HG03135 (cell line): ENCODE results near the gene FAM167B.
"Not testable (repeated sequence)": the region's sequence is repeated elsewhere in the genome, so short reads cannot be mapped to it uniquely, and the experiment has no call there.

Experiments used
- ATAC-seq: cut with Tn5 transposase; IDR thresholded peaks from one replicate; pipeline ENCODE4 v1.9.1; 2021; ENCODE audit warnings: mild to moderate bottlenecking, moderate library complexity; ENCODE audit not compliant: unreplicated experiment

FAM167B gene

DNA sequence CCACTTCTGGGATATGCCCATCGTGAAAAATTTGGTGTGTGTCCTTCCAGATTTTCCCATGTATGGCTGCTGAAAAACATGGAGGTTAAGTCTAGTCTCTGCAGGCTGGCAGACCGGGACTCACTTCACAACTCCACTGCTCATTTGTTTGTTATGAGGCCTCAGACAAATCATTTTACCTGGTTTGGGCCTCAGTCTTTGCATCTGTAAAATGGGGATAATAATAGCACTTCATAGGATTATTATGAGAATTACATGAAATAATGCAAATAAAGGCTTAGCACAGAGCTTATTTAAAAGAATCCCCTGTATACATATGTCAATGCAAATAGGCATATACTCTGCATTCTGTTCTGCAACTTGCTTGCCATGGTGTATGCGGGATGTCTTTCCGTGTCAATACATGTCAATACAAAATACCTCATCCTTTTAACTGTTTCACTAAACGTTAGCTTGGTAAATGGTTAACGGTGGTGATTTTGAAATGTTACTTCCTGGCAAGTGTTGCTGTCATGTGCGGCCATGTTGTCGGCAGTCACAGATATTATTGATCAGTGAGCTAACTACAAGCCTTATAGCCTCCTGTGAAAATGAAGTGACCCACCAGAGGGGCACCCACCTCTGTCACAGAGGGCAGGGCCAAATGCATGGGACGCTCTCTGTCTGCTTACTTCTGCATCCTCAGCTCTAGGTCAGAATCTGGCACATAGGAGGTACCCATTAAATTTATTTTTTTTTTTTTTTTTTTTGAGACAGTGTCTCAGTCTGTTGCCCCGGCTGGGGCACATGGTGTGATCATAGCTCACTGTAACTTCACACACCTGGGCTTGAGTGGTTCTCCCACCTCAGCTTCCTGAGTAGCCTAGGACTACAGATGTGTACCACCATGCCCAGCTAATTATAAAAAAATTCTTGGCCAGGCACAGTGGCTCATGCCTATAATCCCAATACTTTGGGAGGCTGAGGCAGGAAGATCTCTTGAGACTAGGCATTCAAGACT is 8.3 kb downstream of the FAM167B start:
- ATAC-seq: no peak

DNA sequence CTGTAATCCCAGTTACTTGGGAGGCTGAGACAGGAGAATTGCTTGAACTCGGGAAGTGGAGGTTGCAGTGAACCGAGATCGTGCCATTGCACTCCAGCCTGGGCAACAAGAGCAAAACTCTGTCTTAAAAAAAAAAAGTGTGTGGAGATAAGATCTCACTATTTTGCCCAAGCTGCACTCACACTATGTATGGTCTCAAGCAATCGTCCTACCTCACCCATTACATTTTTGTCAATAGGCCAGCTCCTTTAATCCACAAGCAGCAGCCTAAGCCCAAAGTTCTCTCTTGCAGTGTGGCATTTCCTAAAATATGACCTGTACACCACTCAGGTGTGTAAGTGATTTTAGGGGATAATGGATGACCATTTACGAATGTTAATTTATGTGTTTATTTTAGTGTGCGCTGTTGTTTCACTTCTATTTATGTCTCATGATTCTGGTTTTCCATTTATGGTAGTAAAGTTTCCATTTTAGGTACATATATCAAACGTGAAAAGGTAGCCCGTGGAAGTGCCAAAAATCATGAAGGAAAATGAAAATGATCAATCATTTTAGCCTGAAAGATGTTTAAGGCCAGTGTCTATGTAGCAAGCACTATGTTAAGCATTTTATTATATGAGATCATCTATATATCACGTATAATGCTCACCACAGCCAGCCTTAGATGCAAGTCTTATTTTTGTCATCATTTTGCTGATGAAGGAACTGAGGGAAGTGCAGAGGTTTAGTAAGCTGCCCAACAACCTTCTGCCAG is 9.6 kb downstream of the FAM167B start:
- ATAC-seq: no peak

DNA sequence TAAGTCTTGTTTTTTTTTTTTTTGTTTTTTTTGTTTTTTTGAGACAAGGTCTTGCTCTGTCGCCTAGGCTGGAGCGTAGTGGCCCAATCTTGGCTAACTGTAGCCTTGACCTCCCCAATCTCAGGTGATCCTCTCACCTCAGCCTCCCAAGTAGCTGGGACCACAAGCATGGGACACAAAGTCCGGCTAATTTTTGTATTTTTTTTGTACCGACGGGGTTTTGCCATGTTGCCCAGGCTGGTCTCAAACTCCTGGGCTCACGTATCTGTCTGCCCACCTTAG is 10.1 kb downstream of the FAM167B start:
- ATAC-seq: no peak

DNA sequence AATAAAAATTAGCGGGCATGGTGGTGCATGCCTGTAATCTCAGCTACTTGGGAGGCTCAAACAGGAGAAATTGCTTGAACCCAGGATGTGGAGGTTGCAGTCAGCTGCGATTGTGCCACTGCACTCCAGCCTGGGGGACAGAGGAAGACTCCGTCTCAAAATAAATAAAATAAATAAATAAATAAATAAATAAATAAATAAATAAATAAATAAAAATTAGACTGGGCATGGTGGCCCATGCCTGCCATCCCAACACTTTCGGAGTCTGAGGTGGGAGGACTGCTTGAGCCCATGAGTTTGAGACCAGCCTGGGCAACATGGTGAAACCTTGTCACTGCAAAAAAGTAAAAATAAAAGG is 16.2 kb downstream of the FAM167B start:
- not testable (repeated sequence) for ATAC-seq

DNA sequence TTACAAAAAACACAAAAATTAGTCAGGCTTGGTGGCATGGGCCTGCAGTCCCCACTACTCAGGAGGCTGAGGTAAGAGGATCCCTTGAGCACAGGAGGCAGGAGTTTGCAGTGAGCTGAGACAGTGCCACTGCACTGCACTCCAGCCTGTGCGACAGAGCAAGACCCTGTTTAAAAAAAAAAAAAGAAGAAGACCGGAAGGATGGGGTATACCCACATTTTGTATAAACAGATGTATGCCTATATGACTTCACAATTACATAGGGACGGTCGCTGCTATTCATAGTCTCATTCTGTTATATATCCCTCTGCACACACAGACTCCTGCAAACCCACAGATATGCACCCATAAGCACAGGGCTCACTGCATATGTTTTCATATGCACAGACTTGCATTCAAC is 16.7 kb downstream of the FAM167B start:
- no peak for ATAC-seq

DNA sequence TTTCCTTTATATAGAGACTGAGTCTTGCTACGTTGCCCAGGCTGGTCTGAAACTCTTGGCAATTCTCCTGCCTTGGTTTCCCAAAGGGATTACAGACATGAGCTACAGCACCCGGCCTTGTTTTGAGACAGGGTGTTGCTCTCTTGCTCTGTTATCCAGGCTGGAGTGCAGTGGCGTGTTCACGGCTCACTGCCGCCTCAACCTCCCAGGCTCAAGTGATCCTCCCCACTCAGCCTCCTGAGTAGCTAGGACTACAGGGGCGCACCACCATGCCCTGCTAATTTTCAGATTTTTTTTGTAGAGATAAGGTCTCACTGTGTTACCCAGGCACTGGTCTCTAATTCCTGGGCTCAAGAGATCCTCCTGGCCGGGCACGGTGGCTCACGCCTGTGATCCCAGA is 18.8 kb downstream of the FAM167B start:
- ATAC-seq: no peak

DNA sequence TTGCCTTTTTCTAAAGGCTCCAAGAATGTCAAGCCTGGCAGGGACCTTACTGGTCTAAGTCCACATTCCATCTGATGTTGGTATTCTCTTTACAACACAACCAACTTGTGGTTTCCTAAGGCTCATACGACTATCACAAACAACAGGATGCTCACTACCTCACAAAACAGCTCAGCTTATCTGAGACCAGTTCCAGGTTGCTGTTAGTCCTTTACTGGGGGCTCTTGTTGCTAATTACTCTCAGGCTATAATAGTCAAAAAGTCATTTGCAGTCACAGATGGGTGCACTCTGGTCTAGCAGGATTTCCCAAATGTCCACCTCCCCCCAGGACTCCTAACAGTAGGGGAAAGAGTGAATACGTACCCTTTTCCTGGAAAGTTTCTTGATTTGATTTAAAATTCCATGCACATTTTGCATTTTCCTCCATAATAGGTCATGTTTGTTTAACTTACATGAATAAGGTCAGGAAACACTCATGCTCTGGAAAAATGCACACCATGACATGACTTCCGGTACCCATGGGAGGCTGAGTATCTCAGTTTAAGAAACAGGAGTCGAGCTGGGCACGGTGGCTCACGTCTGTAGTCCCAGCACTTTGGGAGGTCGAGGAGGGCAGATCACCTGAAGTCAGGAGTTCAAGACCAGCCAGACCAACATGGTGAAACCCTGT is 20.0 kb downstream of the FAM167B start:
- no peak for ATAC-seq

DNA sequence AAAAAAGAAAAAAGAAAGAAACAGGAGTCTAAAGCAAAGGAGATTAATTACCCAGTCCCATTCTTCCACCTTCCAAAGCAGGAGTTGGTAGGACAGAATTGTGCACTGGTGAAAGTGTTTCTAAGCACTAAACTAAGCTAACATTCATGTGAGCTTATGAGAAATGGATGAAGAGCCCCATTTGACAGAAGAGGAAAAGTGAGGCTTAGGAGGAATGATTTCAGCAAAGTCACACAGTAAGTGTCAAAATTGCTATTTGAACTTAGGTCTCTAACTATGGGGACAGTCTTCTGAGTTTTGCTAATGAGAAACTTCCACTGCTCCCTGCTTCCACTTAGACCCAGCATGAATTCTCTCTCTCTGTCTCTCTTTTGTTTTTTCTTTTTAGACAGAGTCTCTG is 22.7 kb downstream of the FAM167B start:
- no peak for ATAC-seq

DNA sequence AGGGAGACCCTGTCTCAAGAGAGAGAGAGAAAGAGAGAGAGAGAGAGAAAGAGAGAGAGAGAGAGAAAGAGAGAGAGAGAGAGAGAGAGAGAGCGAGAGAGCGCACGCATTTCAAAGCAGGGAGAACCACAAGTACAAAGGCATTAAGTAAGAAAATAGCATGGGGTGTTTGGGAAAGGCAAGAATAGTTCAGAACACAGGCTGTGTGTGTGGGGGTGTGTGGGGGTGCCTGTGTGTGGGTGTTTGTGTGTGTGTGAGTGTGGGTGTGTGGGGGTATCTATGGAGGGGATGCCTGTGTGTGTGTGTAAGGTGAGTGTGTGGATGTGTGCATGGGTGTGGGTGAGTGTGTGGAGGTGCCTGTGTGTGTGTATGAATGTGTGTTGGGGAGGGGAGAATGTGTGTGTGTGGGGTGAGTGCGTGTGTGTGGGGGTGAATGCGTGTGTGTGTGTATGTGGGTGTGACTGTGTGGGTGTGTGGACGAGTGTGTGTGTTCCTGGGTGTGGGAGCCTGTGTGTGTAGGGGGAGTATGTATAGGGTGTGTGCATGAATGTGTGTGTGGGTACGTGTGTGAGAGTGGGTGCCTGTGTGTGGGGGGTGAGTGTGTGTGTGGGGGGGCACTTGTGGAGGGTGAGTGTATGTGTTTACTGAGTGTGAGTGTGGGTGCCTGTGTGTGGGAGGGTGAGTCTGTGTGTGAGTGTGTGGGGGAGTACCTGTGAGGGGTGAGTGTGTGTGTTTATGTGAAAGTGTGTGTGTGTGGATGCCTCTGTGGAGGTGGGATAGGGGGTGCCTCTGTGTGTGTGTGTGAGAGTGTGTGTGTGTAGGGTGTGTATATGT is 25.8 kb downstream of the FAM167B start:
- ATAC-seq: no peak

DNA sequence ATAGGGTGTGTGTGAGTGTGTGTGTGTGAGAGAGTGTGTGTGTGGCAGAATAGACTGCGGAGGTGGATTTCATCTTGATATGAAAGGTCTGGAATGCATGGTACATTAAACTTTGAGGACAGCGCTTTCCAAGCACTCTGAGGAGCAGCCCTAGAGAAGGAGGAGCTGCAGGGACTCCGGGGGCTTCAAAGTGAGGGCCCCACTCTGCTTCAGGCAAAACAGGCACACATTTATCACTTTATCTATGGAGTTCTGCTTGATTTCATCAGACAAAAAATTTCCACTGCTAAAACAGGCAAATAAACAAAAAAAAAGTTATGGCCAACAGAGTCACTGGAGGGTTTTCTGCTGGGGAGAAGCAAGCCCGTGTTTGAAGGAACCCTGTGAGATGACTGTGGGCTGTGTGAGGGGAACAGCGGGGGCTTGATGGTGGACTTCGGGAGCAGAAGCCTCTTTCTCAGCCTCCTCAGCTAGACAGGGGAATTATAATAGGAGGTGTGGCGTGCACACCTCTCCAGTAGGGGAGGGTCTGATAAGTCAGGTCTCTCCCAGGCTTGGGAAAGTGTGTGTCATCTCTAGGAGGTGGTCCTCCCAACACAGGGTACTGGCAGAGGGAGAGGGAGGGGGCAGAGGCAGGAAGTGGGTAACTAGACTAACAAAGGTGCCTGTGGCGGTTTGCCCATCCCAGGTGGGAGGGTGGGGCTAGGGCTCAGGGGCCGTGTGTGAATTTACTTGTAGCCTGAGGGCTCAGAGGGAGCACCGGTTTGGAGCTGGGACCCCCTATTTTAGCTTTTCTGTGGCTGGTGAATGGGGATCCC is 26.6 kb downstream of the FAM167B start:
- ATAC-seq: no peak

DNA sequence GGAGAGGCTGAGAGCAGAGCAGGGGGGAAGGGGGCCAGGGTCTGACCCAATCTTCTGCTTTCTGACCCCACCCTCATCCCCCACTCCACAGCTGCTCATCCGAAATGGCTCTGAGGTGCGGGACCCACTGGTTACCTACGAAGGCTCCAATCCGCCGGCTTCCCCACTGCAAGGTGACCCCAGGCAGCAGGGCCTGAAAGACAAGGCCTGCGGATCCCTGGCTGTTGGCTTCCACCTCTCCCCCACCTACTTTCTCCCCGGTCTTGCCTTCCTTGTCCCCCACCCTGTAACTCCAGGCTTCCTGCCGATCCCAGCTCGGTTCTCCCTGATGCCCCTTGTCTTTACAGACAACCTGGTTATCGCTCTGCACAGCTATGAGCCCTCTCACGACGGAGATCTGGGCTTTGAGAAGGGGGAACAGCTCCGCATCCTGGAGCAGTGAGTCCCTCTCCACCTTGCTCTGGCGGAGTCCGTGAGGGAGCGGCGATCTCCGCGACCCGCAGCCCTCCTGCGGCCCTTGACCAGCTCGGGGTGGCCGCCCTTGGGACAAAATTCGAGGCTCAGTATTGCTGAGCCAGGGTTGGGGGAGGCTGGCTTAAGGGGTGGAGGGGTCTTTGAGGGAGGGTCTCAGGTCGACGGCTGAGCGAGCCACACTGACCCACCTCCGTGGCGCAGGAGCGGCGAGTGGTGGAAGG is 27.8 kb downstream of the FAM167B start:
- no peak for ATAC-seq

DNA sequence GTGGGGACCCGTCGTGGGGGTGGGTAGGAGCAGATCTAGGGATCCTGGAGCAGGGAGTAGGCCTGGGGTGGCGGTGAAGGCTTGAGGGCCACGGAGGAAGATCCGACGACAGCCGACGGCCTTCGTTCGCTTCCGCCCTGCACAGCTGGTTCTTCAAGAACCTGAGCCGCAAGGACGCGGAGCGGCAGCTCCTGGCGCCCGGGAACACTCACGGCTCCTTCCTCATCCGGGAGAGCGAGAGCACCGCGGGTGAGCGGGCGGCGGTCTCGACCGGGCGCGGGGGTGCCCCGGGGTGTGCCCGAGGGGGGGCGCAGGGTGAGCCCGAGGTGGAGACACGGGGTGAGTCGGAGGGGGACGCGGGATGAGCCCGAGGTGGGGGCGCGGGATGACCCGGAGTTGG is 28.4 kb downstream of the FAM167B start:
- no peak for ATAC-seq

DNA sequence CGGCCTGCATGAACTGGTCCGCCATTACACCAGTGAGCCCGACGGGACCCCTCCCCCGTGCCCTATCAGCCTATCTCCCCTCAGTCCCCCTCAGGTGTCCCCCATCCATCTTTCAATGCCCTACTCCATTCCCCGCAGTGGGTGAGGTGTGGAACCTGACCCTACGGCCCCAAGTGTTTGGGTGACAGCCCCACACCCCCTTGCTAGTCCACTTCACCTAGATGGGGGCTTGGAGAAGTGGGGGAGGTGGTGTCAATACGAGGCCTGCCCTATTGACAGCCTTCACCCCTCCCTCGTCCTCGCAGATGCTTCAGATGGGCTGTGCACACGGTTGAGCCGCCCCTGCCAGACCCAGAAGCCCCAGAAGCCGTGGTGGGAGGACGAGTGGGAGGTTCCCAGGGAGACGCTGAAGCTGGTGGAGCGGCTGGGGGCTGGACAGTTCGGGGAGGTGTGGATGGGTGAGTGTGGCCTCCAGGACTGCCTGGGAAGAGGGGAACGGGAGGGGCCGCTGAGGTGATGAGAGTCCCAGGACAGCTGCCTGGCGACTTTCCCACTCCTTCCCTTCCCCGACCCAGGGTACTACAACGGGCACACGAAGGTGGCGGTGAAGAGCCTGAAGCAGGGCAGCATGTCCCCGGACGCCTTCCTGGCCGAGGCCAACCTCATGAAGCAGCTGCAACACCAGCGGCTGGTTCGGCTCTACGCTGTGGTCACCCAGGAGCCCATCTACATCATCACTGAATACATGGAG is 29.2 kb downstream of the FAM167B start:
- ATAC-seq: no peak

DNA sequence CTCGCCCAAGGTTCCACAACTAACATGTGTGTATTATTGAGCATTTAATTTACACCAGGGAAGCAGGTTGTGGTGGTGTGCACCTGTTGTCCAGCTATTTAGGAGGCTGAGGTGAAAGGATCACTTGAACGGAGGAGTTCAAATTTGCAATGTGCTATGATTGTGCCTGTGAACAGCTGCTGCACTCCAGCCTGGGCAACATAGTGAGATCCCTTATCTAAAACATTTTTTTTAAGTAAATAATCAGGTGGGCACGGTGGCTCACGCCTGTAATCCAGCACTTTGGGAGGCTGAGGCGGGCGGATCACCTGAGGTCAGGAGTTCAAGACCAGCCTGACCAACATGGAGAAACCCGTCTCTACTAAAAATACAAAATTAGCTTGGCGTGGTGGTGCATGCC is 37.8 kb downstream of the FAM167B start:
- ATAC-seq: not testable (repeated sequence)

DNA sequence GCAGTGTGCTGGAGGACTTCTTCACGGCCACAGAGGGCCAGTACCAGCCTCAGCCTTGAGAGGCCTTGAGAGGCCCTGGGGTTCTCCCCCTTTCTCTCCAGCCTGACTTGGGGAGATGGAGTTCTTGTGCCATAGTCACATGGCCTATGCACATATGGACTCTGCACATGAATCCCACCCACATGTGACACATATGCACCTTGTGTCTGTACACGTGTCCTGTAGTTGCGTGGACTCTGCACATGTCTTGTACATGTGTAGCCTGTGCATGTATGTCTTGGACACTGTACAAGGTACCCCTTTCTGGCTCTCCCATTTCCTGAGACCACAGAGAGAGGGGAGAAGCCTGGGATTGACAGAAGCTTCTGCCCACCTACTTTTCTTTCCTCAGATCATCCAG is 38.6 kb downstream of the FAM167B start:
- ATAC-seq: no peak

DNA sequence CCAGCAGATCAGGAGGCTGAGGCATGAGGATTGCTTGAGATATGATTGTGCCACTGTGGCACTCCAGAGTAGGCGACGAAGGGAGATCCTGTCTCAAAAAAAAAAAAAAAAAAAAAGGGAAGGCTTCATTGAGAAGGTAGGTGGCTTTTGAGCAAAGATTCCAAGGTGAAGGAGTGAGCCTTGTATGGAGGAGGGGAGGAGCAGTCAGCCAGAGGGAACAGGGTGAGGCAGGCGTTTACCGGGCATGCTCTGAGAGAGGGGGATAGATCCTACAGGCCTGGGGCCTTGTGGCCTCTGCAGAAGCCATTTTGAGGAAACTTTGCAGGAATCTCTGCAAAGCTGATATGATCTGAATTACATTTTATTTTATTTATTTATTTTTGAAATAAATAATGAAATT is 39.7 kb downstream of the FAM167B start:
- no peak for ATAC-seq

DNA sequence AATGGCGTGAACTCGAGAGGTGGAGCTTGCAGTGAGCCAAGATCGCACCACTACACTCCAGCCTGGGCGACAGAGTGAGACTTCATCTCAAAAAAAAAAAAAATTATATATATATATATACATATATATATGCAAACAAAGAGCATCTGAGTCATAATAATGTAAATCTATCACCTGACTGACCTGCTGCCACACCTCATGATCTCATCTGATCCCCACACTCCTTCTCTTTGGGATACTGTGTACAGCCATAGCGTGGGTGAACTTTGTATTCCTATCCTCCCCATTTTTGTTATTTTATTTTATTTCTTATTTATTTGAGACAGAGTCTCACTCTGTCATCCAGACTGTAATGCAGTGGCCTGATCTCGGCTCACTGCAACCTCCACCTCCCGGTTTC is 42.2 kb downstream of the FAM167B start:
- ATAC-seq: no peak

DNA sequence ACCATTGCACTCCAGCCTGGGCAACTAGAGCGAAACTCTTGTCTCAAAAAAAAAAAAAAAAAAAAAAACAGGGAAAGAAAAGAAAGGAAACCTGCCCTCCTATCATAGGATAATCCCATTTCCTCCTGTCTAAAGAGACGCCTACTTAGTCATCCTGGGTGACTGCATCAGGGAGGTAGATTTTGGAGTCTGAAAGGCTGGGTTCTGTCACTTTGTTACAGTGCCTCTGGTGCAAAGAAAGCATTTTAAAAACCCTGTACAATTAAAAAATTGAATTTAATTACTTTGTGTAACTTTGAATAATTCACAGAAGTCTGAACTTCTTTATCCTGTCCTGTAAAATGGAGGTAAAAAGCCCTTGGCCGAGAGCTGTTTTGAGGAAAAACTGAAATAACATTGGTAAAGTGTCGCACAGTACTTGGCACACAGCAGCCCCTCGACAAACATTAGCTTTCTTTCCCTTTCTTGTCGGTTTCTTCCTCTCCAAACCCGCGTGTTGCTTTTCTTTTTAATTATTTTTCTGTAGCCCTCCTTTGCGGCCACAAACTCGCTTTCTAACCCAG is 44.2 kb downstream of the FAM167B start:
- ATAC-seq: no peak
